22Rv1 (cell line): ENCODE data around the gene TMTC1.

Source experiments
- H3K27ac ChIP-seq: fragments of 450-650 bp; 2 replicates; pipeline ENCODE4 v1.5.1; 2017
- CTCF ChIP-seq: fragments of 450-650 bp; IDR thresholded peaks from 2 replicates; pipeline ENCODE4 v1.5.1; 2017; ENCODE audit warnings: mild to moderate bottlenecking
- ZFX ChIP-seq: fragments of 450-650 bp; IDR thresholded peaks from 2 replicates; pipeline ENCODE4 v1.6.1; 2017; ENCODE audit warnings: antibody characterized with exemption, borderline replicate concordance

TMTC1 gene

GRCh38 chr12:29739279-29739991, 44.3 kb downstream of the TMTC1 start:
- TF ChIP-seq CTCF (no peak), ZFX (no peak)
- H3K27ac ChIP-seq: no peak overlapping the region

DNA sequence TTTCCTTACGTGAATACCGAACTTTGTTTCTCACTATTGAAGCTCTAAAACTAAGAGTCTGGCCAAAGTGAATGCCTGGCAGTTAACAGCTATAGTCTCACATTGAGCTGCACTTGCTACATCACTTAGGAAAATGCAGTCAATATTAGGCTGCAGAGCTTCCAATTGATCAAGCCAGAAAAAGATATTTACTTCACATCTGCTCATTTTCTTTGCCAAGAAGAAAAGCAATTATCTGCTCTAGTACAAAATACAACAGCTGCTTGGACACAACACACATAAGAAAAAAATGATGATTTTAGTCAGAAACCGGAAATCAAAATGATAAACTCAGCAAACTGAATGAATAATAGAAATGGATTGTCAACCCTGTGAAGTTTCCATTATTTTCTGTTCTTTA, 45.4 kb downstream of the TMTC1 start:
- H3K27ac ChIP-seq: no peak overlapping the region
- TF ChIP-seq ZFX (no peak), CTCF (no peak)

- TF ChIP-seq CTCF (no peak), ZFX (no peak)
- no peak overlapping the region for H3K27ac ChIP-seq
Observed at GRCh38 chr12:29737644-29738043, 46.1 kb downstream of the TMTC1 start.

GRCh38 chr12:29735604-29736003, 48.1 kb downstream of the TMTC1 start:
- TF ChIP-seq CTCF (no peak), ZFX (no peak)

GRCh38 chr12:29734734-29735133, 49.0 kb downstream of the TMTC1 start:
- TF ChIP-seq CTCF (no peak), ZFX (no peak)

More at GRCh38 chr12:29735604-29736003, 48.1 kb downstream of the TMTC1 start:
- H3K27ac ChIP-seq: 0 out of 2 replicates have a peak overlapping the region, but pooled peaks have one; percentile 44

DNA sequence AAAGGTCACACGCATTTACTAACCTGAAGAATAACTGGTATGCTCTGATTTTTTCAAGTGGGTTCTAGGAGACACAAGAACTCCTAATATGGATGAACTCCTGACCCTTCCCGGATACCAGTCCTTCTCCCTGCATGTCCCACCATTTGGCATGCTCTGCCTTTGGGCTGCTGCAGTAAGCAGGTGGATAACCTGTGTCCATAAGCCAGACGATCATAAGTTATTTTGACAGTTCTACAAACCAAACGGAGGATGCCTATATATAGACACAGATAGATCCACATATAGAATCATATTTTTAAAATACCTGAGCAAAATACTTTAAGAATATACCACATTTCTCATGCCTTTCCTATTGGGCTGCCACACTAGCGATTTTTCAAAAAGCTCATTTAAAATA, 49.4 kb downstream of the TMTC1 start:
- TF ChIP-seq ZFX: no peak
- no peak for TF ChIP-seq CTCF
- peak overlapping the region; percentile 44; the same call in 1 of the 2 replicates for H3K27ac ChIP-seq

More at GRCh38 chr12:29734734-29735133, 49.0 kb downstream of the TMTC1 start:
- H3K27ac ChIP-seq: peak overlapping the region; percentile 44

DNA sequence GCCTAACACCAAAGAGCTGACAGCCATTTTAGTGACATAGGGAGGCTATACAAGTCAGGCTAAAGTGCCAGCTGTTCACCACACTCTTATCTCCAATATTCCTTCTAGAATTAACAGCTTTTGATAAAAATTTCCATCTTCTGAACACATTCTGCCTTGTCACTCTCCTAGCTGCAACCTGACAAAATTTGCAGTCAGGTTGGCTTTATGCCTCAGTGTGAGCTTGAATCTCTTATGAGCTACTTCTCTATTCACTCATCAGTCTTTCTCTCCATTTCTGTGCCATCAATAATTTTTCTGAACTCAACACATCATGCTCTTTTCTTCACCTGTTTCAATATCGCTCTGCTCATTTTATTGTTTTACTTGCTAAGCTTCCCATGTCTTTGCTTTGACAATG, 50.2 kb downstream of the TMTC1 start:
- TF ChIP-seq CTCF (no peak), ZFX (no peak)
- H3K27ac ChIP-seq: peak overlapping the region; percentile 0; the same call in 1 of the 2 replicates
